GM21423 (cell line): ENCODE measurements around the gene VCAN.
"Not testable (repeated sequence)": the region's sequence is repeated elsewhere in the genome, so short reads cannot be mapped to it uniquely, and the experiment has no call there.

Source experiments
- ATAC-seq: cut with Tn5 transposase; IDR thresholded peaks from one replicate; pipeline ENCODE4 v1.9.1; 2021; ENCODE audit warnings: mild to moderate bottlenecking, moderate library complexity; ENCODE audit not compliant: unreplicated experiment

VCAN gene

GRCh38 chr5:83471405-83472212 is at the start of gene VCAN:
TSS of gene VCAN (plus strand) at chr5:83471744. CDS start at chr5:83483519, 11,775 bp downstream.
- no peak for ATAC-seq

GRCh38 chr5:83422284-83422683 is 49.3 kb upstream of the VCAN start:
- no peak for ATAC-seq

- ATAC-seq: no peak
Observed at GRCh38 chr5:83426855-83427254, 44.7 kb upstream of the VCAN start.

- ATAC-seq: no peak
Observed at GRCh38 chr5:83428126-83428525, 43.4 kb upstream of the VCAN start.

- no peak for ATAC-seq
Observed at GRCh38 chr5:83428890-83429289, 42.7 kb upstream of the VCAN start.

- peak; percentile 85 for ATAC-seq
Observed at GRCh38 chr5:83430130-83431010, 41.2 kb upstream of the VCAN start.

GRCh38 chr5:83433891-83434290 is 37.7 kb upstream of the VCAN start:
- ATAC-seq: no peak

GRCh38 chr5:83434946-83435345 is 36.6 kb upstream of the VCAN start:
- ATAC-seq: no peak

GRCh38 chr5:83436276-83436675 is 35.3 kb upstream of the VCAN start:
- ATAC-seq: no peak

GRCh38 chr5:83437697-83438096 is 33.8 kb upstream of the VCAN start:
- ATAC-seq: not testable (repeated sequence)

- ATAC-seq: no peak
Observed at GRCh38 chr5:83440826-83441225, 30.7 kb upstream of the VCAN start.

- ATAC-seq: peak; percentile 79
Observed at GRCh38 chr5:83441747-83442146, 29.8 kb upstream of the VCAN start.

- ATAC-seq: no peak
Observed at GRCh38 chr5:83443534-83443933, 28.0 kb upstream of the VCAN start.

- no peak for ATAC-seq
Observed at GRCh38 chr5:83444445-83444844, 27.1 kb upstream of the VCAN start.

- ATAC-seq: no peak
Observed at GRCh38 chr5:83446253-83446947, 25.1 kb upstream of the VCAN start.

- ATAC-seq: no peak
Observed at GRCh38 chr5:83447533-83447932, 24.0 kb upstream of the VCAN start.

GRCh38 chr5:83450183-83450966 is 21.2 kb upstream of the VCAN start:
- ATAC-seq: no peak

GRCh38 chr5:83450967-83451248 is 20.6 kb upstream of the VCAN start:
- ATAC-seq: no peak

- no peak for ATAC-seq
Observed at GRCh38 chr5:83451955-83452354, 19.6 kb upstream of the VCAN start.

GRCh38 chr5:83453937-83454336 is 17.6 kb upstream of the VCAN start:
- no peak for ATAC-seq

GRCh38 chr5:83464261-83464660 is 7.3 kb upstream of the VCAN start:
- no peak for ATAC-seq
